NCI-H460 (cell line): ENCODE data around the gene NCAPH2. TPM values are rescaled to one million over a fixed set of nuclear protein-coding genes. Genes with fewer than 3 reads are reported as not detected.
A peak's percentile ranks its signal among the peaks of the same experiment; 100 is the strongest.

Experiments used
- DNase-seq: peaks from one replicate; pipeline ENCODE4 v3.0.0-alpha.2; 2016; ENCODE audit warnings: low read depth; ENCODE audit errors: extremely low read depth
- total RNA-seq: library from RNA; depleted of rRNA; stranded (reverse); fragments of >200 nt; shearing (Covaris generic); gene quantifications from 2 replicates; pipeline ENCODE4 v1.2.3, GENCODE V29; 2014

NCAPH2 gene
- total RNA-seq, 1 experiment from 2014 or later = 28.6 TPM

GRCh38 chr22:50488886-50489285 is 19.1 kb upstream of the NCAPH2 start:
- DNase-seq = no peak

- no peak for DNase-seq
Observed at GRCh38 chr22:50489363-50490243, 18.4 kb upstream of the NCAPH2 start.

- DNase-seq = no peak
Observed at GRCh38 chr22:50490531-50491308, 17.3 kb upstream of the NCAPH2 start.

- no peak for DNase-seq
Observed at GRCh38 chr22:50497093-50497492, 10.9 kb upstream of the NCAPH2 start.

- peak; percentile 61 for DNase-seq
Observed at GRCh38 chr22:50498322-50498890, 9.6 kb upstream of the NCAPH2 start.

GRCh38 chr22:50500452-50500851 is 7.6 kb upstream of the NCAPH2 start:
- no peak for DNase-seq

GRCh38 chr22:50502096-50502495 is 5.9 kb upstream of the NCAPH2 start:
- no peak for DNase-seq

GRCh38 chr22:50502628-50503474 is 5.2 kb upstream of the NCAPH2 start:
- DNase-seq = no peak

- DNase-seq = no peak
Observed at GRCh38 chr22:50503475-50504145, 4.4 kb upstream of the NCAPH2 start.

GRCh38 chr22:50504369-50505211 is 3.4 kb upstream of the NCAPH2 start:
- DNase-seq = no peak

- no peak for DNase-seq
Observed at GRCh38 chr22:50505276-50505775, 2.7 kb upstream of the NCAPH2 start.

GRCh38 chr22:50505776-50506610 is 2.0 kb upstream of the NCAPH2 start:
- DNase-seq = no peak

GRCh38 chr22:50506611-50507420 is 1.2 kb upstream of the NCAPH2 start:
- no peak for DNase-seq

GRCh38 chr22:50507421-50507990 is 518 bp upstream of the NCAPH2 start, which contains the start of gene LMF2:
Gene LMF2 (minus strand): TSS chr22:50507702. CDS start chr22:50507675, 27 bp downstream.
- DNase-seq = no peak

GRCh38 chr22:50508897-50509296 is 873 bp downstream of the NCAPH2 start:
- DNase-seq = no peak

GRCh38 chr22:50513175-50513574 is 5.2 kb downstream of the NCAPH2 start:
- DNase-seq = no peak

- DNase-seq = no peak
Observed at GRCh38 chr22:50516068-50516467, 8.0 kb downstream of the NCAPH2 start.
